H9 (cell line): Measurements from ENCODE around the gene SDHB. TPM values are rescaled to one million over a fixed set of nuclear protein-coding genes. Genes with fewer than 3 reads are reported as not detected.

Experiments
- DNase-seq: peaks from one replicate; pipeline ENCODE4 v3.0.0-alpha.2; 2017
- H2AFZ ChIP-seq: one replicate; pipeline ENCODE4 v1.6.1; 2013; ENCODE audit warnings: mild to moderate bottlenecking, low read length, control low read depth, moderate library complexity
- H2AK5ac ChIP-seq: 2 replicates; pipeline ENCODE4 v1.6.1; 2013; ENCODE audit warnings: low read length, control low read depth, mixed read lengths; ENCODE audit not compliant: insufficient read length
- H2BK120ac ChIP-seq: one replicate; pipeline ENCODE4 v1.6.1; 2013; ENCODE audit warnings: low read depth, mild to moderate bottlenecking, low read length, control low read depth, inconsistent platforms; ENCODE audit not compliant: poor library complexity, severe bottlenecking
- H2BK12ac ChIP-seq: 2 replicates; pipeline ENCODE4 v1.6.1; 2013; ENCODE audit warnings: low read length, control low read depth, mixed read lengths, low read depth; ENCODE audit not compliant: insufficient read length
- H2BK15ac ChIP-seq: 2 replicates; pipeline ENCODE4 v1.6.1; 2013; ENCODE audit warnings: low read depth, low read length, control low read depth
- H2BK20ac ChIP-seq: one replicate; pipeline ENCODE4 v1.6.1; 2013; ENCODE audit warnings: low read depth, mild to moderate bottlenecking, low read length, control low read depth, inconsistent platforms; ENCODE audit not compliant: poor library complexity, severe bottlenecking
- H2BK5ac ChIP-seq: 2 replicates; pipeline ENCODE4 v1.6.1; 2013; ENCODE audit warnings: low read length, control low read depth, mixed read lengths; ENCODE audit not compliant: insufficient read length
- H3K14ac ChIP-seq: 2 replicates; pipeline ENCODE4 v1.6.1; 2013; ENCODE audit warnings: low read length, control low read depth; ENCODE audit not compliant: insufficient read depth
- H3K18ac ChIP-seq: 2 replicates; pipeline ENCODE4 v1.6.1; 2013; ENCODE audit warnings: low read depth, mild to moderate bottlenecking, mixed read lengths, low read length, control low read depth; ENCODE audit not compliant: insufficient read length
- H3K23ac ChIP-seq: 2 replicates; pipeline ENCODE4 v1.6.1; 2013; ENCODE audit warnings: low read length, control low read depth, mixed read lengths, low read depth; ENCODE audit not compliant: insufficient read length
- H3K23me2 ChIP-seq: 2 replicates; pipeline ENCODE4 v1.6.1; 2013; ENCODE audit warnings: low read depth, mild to moderate bottlenecking, mixed read lengths, low read length, control low read depth; ENCODE audit not compliant: insufficient read length, poor library complexity, severe bottlenecking
- H3K27ac ChIP-seq: 2 replicates; pipeline ENCODE4 v1.5.1; 2013; ENCODE audit warnings: low read length, control low read depth, mixed read lengths, low read depth; ENCODE audit not compliant: insufficient read length
- H3K27me3 ChIP-seq: 2 replicates; pipeline ENCODE4 v1.6.1; 2013; ENCODE audit warnings: low read length, control low read depth, inconsistent platforms; ENCODE audit not compliant: insufficient read depth
- H3K4ac ChIP-seq: 2 replicates; pipeline ENCODE4 v1.6.1; 2013; ENCODE audit warnings: low read depth, mild to moderate bottlenecking, control low read depth, inconsistent platforms, low read length, moderate library complexity
- H3K4me1 ChIP-seq: 2 replicates; pipeline ENCODE4 v1.6.1; 2013; ENCODE audit warnings: low read length, control low read depth, inconsistent platforms; ENCODE audit not compliant: insufficient read depth
- H3K4me2 ChIP-seq: 2 replicates; pipeline ENCODE4 v1.6.1; 2013; ENCODE audit warnings: low read length, control low read depth, mixed read lengths; ENCODE audit not compliant: insufficient read length, insufficient read depth
- H3K56ac ChIP-seq: 2 replicates; pipeline ENCODE4 v1.6.1; 2013; ENCODE audit warnings: low read depth, mild to moderate bottlenecking, mixed read lengths, low read length, control low read depth; ENCODE audit not compliant: insufficient read length
- H3K79me1 ChIP-seq: 2 replicates; pipeline ENCODE4 v1.6.1; 2013; ENCODE audit warnings: low read depth, mild to moderate bottlenecking, moderate library complexity, low read length, control low read depth, inconsistent platforms; ENCODE audit not compliant: insufficient read depth, poor library complexity, severe bottlenecking
- H3K79me2 ChIP-seq: 2 replicates; pipeline ENCODE4 v1.6.1; 2013; ENCODE audit warnings: low read length, control low read depth, inconsistent platforms; ENCODE audit not compliant: insufficient read depth
- H3K9ac ChIP-seq: 2 replicates; pipeline ENCODE4 v1.6.1; 2013; ENCODE audit warnings: low read length, control low read depth, mixed read lengths; ENCODE audit not compliant: insufficient read length; ENCODE audit errors: extremely low read depth
- H3K9me3 ChIP-seq: one replicate; pipeline ENCODE4 v1.6.1; 2013; ENCODE audit warnings: low read depth, low read length, inconsistent platforms; ENCODE audit not compliant: control insufficient read depth
- H3T11ph ChIP-seq: one replicate; pipeline ENCODE4 v1.6.1; 2013; ENCODE audit warnings: mild to moderate bottlenecking, low read length, control low read depth, inconsistent platforms
- H4K20me1 ChIP-seq: one replicate; pipeline ENCODE4 v1.6.1; 2013; ENCODE audit not compliant: control insufficient read depth, insufficient read length, insufficient read depth
- H4K5ac ChIP-seq: 2 replicates; pipeline ENCODE4 v1.6.1; 2013; ENCODE audit warnings: low read depth, mild to moderate bottlenecking, mixed read lengths, low read length, control low read depth; ENCODE audit not compliant: insufficient read length
- H4K8ac ChIP-seq: replicated peaks from 2 replicates; pipeline ENCODE4 v1.6.1; 2013; ENCODE audit warnings: low read length, control low read depth, mixed read lengths, low read depth; ENCODE audit not compliant: insufficient read length
- H4K91ac ChIP-seq: 2 replicates; pipeline ENCODE4 v1.6.1; 2013; ENCODE audit warnings: low read depth, mild to moderate bottlenecking, moderate library complexity, mixed read lengths, low read length, control low read depth; ENCODE audit not compliant: insufficient read length
- H3K27ac Mint-ChIP-seq, 3 experiments: 2 replicates in 2 of 3; 3 replicates in 1 of 3; pipeline ENCODE4 v1.8.0; 2020 to 2021; ENCODE audit warnings: mixed read lengths in 3 of 3, mild to moderate bottlenecking in 1 of 3, moderate library complexity in 1 of 3
- H3K27me3 Mint-ChIP-seq: 2 replicates; pipeline ENCODE4 v1.8.0; 2021; ENCODE audit warnings: low read depth, mild to moderate bottlenecking, moderate library complexity, mixed read lengths
- H3K36me3 Mint-ChIP-seq, 3 experiments: 2 replicates in 2 of 3; 3 replicates in 1 of 3; pipeline ENCODE4 v1.8.0; 2020 to 2021; ENCODE audit warnings: low read depth in 3 of 3, mixed read lengths in 3 of 3; ENCODE audit not compliant: insufficient read depth in 1 of 3
- H3K4me1 Mint-ChIP-seq, 2 experiments: 2 replicates each; pipeline ENCODE4 v1.8.0; 2020; ENCODE audit warnings: mixed read lengths in 2 of 2
- H3K4me3 Mint-ChIP-seq, 2 experiments: 2 replicates in 1 of 2; 3 replicates in 1 of 2; pipeline ENCODE4 v1.8.0; 2020 to 2021; ENCODE audit warnings: mild to moderate bottlenecking in 2 of 2, mixed read lengths in 2 of 2, moderate library complexity in 1 of 2
- H3K9me3 Mint-ChIP-seq, 2 experiments: 2 replicates in 1 of 2; 3 replicates in 1 of 2; pipeline ENCODE4 v1.8.0; 2020; ENCODE audit warnings: mild to moderate bottlenecking in 2 of 2, mixed read lengths in 2 of 2, moderate library complexity in 1 of 2
- CTCF ChIP-seq: fragments of 200-600 bp; sonication (generic); conservative IDR thresholded peaks from 3 replicates; pipeline ENCODE4 v1.8.0; 2021; ENCODE audit warnings: antibody characterized with exemption, mild to moderate bottlenecking
- WGBS: extraction: QIAGEN DNeasy Blood & Tissue Kit; methylation state at CpG from one replicate; pipeline ENCODE4 v1.1.7; 2013; ENCODE audit warnings: missing lambda C conversion rate, low lambda C conversion rate, mixed read lengths; ENCODE audit not compliant: insufficient read length; ENCODE audit errors: extremely low coverage; 5-methylcytosine and 5-hydroxymethylcytosine counted together
- total RNA-seq: library from RNA; stranded (reverse); gene quantifications from 2 replicates; pipeline ENCODE4 v1.2.1, GENCODE V29; 2021

Gene SDHB
- total RNA-seq, 1 experiment from 2014 or later = 77.5 TPM

DNA sequence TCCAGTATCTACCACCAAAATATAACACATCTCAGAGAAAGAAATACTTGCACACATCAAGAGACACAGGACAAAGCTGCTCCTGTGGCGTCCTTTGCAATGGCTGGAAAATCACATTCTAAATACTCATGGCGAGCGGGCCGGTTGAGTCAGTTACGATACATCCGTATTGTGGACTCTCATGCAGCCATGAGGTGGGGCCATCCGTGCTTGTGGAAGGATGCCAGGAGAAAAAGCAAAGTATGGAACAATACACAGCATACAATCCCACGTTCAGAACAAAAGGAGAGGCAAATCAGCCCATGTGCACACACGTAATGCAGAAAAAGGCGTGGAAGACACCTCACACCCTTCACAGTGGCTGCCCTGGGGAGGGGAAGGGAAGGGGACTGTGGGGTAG, 55.2 kb downstream of the SDHB start:
- Histone ChIP-seq H2BK120ac (no peak overlapping the region), H3K56ac (no peak overlapping the region), H3K4me2 (no peak overlapping the region), H3K4me1 (no peaks in the 10 kb centered on the region), H4K91ac (no peak overlapping the region), H2BK20ac (no peak overlapping the region), H3K79me1 (no peaks in the 10 kb centered on the region), H3K9ac (no peak overlapping the region), H3K79me2 (no peaks in the 10 kb centered on the region), H4K20me1 (no peaks in the 10 kb centered on the region), H2AK5ac (no peak overlapping the region), H2BK12ac (no peak overlapping the region), H2BK15ac (no peak overlapping the region), H3T11ph (no peak overlapping the region), H3K4ac (no peak overlapping the region), H3K27ac (no peak overlapping the region), H4K5ac (no peak overlapping the region), H4K8ac (no peak overlapping the region), H3K23ac (no peak overlapping the region), H2AFZ (no peak overlapping the region), H3K14ac (no peak overlapping the region), H3K9me3 (no peaks in the 10 kb centered on the region), H3K27me3 (no peaks in the 10 kb centered on the region), H3K23me2 (no peaks in the 10 kb centered on the region), H3K18ac (no peak overlapping the region), H2BK5ac (no peak overlapping the region)
- H3K27me3 Mint-ChIP-seq = no peaks in the 10 kb centered on the region
- H3K4me3 Mint-ChIP-seq = no peak overlapping the region
- no peaks in the 10 kb centered on the region for H3K4me1 Mint-ChIP-seq
- TF ChIP-seq CTCF = no peak
- H3K27ac Mint-ChIP-seq = no peak overlapping the region
- peaks cover 16 to 51% (median 40%) of the 10 kb centered on the region in 3 experiments for H3K36me3 Mint-ChIP-seq
- DNase-seq = no peak
- WGBS = no CpG with 5 or more reads among the region's 10 CpGs
- no peaks in the 10 kb centered on the region for H3K9me3 Mint-ChIP-seq
